GM12878 (cell line): ENCODE data around the gene TNFRSF1B. TPM values are rescaled to one million over a fixed set of nuclear protein-coding genes. Genes with fewer than 3 reads are reported as not detected.

Source experiments
- ATAC-seq: fragments of 200-7000 bp; cut with Tn5 transposase; 3 replicates; pipeline ENCODE4 v1.9.1; 2020; ENCODE audit warnings: mild to moderate bottlenecking, moderate library complexity
- BruUV-seq: library from RNA; stranded (reverse); fragments of 400-500 nt; replicated peaks from 2 replicates; lab custom pipeline; 2021; lab: Mats Ljungman, UMichigan
- CTCF ChIA-PET: fragments of 300-600 bp; sonication (Branson Sonifier 250); formaldehyde crosslinking; extraction: SDS; loops from one replicate; lab custom pipeline; 2021; ENCODE audit warnings: inconsistent platforms; lab: Yijun Ruan, JAX
- POLR2A ChIA-PET: fragments of 350-600 bp; formaldehyde crosslinking; extraction: SDS; loops from one replicate; lab custom pipeline; 2021; ENCODE audit warnings: inconsistent platforms; lab: Charles Lee
- RAD21 ChIA-PET: fragments of 300-600 bp; sonication (Branson Sonifier 250); formaldehyde crosslinking; loops from one replicate; lab custom pipeline; 2023; ENCODE audit warnings: antibody characterized with exemption; ENCODE audit not compliant: unreplicated experiment; lab: Charles Lee
- SMC1A ChIA-PET: fragments of 300-600 bp; sonication (Branson Sonifier 250); formaldehyde crosslinking; loops from one replicate; lab custom pipeline; 2023; ENCODE audit not compliant: unreplicated experiment, uncharacterized antibody; lab: Charles Lee
- DNase-seq: peaks from one replicate; pipeline ENCODE4 v3.0.0-alpha.2; 2011; ENCODE audit warnings: low read depth, low spot score
- FAIRE-seq: peaks from 3 replicates; lab custom pipeline; 2011; peaks lifted over from hg19 to GRCh38; lab: Jason Lieb, UNC
- H2AFZ ChIP-seq: 2 replicates; pipeline ENCODE4 v1.6.0; 2011; ENCODE audit warnings: low read depth, low read length, control low read depth; ENCODE audit not compliant: control insufficient read depth
- H3K27ac ChIP-seq: 2 replicates; pipeline ENCODE4 v1.5.1; 2011; ENCODE audit warnings: control low read depth; ENCODE audit not compliant: control insufficient read depth, insufficient read depth
- H3K27me3 ChIP-seq, 2 experiments: replicated peaks in 1 of 2; 2 replicates each; pipeline versions ENCODE4 v1.6.0 to v1.6.1; 2011; ENCODE audit warnings: low read length in 1 of 2; ENCODE audit not compliant: control insufficient read depth in 2 of 2, insufficient read depth in 2 of 2
- H3K36me3 ChIP-seq, 2 experiments: 2 replicates each; pipeline ENCODE4 v1.5.1; 2011; ENCODE audit warnings: low read length in 1 of 2; ENCODE audit not compliant: control insufficient read depth in 2 of 2, insufficient read depth in 2 of 2
- H3K4me1 ChIP-seq: 2 replicates; pipeline ENCODE4 v1.6.1; 2011; ENCODE audit warnings: mild to moderate bottlenecking, low read length, moderate library complexity, mixed read lengths; ENCODE audit not compliant: control insufficient read depth, insufficient read depth
- H3K4me2 ChIP-seq: 2 replicates; pipeline ENCODE4 v1.6.0; 2011; ENCODE audit warnings: control low read depth; ENCODE audit not compliant: control insufficient read depth, insufficient read depth
- H3K4me3 ChIP-seq: fragments of 200-600 bp; sonication (generic); 2 replicates; pipeline ENCODE4 v1.5.1; 2016
- H3K79me2 ChIP-seq: 2 replicates; pipeline ENCODE4 v1.6.0; 2011; ENCODE audit warnings: low read length; ENCODE audit not compliant: control insufficient read depth, insufficient read depth
- H3K9ac ChIP-seq: 2 replicates; pipeline ENCODE4 v1.8.0; 2011; ENCODE audit warnings: low read length, control low read depth, mixed read lengths; ENCODE audit not compliant: control insufficient read depth, insufficient read depth
- H3K9me3 ChIP-seq: replicated peaks from 3 replicates; pipeline ENCODE4 v1.5.1; 2011; ENCODE audit warnings: mild to moderate bottlenecking, low read length; ENCODE audit not compliant: control insufficient read depth, insufficient read depth
- H4K20me1 ChIP-seq: 2 replicates; pipeline ENCODE4 v1.6.0; 2011; ENCODE audit not compliant: control insufficient read depth, insufficient read depth
- ETV6 ChIP-seq, 2 experiments: fragments of 450-650 bp in 1 of 2; IDR thresholded peaks in 1 of 2; conservative IDR thresholded peaks in 1 of 2; 2 replicates each; pipeline ENCODE4 v1.6.1; 2014; ENCODE audit warnings: antibody characterized with exemption in 1 of 2, borderline replicate concordance in 1 of 2, low read depth in 1 of 2, mild to moderate bottlenecking in 1 of 2, moderate library complexity in 1 of 2
- RCOR1 ChIP-seq: conservative IDR thresholded peaks from 2 replicates; pipeline ENCODE4 v1.6.1; 2012; ENCODE audit warnings: low read depth, low read length, improper control_type of control experiment
- SMARCA5 ChIP-seq: fragments of 450-650 bp; IDR thresholded peaks from 2 replicates; pipeline ENCODE4 v1.6.1; 2017; ENCODE audit warnings: mild to moderate bottlenecking
- SRF ChIP-seq, 2 experiments: IDR thresholded peaks; 2 replicates each; pipeline ENCODE4 v1.6.1; 2011; ENCODE audit warnings: low read depth in 2 of 2, low read length in 2 of 2, mild to moderate bottlenecking in 1 of 2, moderate library complexity in 1 of 2
- WGBS: methylation state at CpG from one replicate; pipeline ENCODE4 v1.1.6; 2016; ENCODE audit warnings: low lambda C conversion rate; ENCODE audit not compliant: insufficient replicate concordance, insufficient coverage; ENCODE audit errors: missing lambda C conversion rate; 5-methylcytosine and 5-hydroxymethylcytosine counted together
- in situ Hi-C: fragments of 300-500 bp; cut with MboI; formaldehyde crosslinking; loops from 9 replicates; pipeline ENCODE4 v1.14.3; 2018; ENCODE audit warnings: mixed read lengths
- intact Hi-C: fragments of 100-400 bp; cut with micrococcal nuclease; formaldehyde crosslinking; loops from one replicate; pipeline ENCODE4 v1.14.2; 2022; ENCODE audit not compliant: unreplicated experiment
- polyA plus RNA-seq, 11 experiments: library from polyadenylated mRNA; depleted of rRNA in 4 of 11; unstranded in 6 of 11; stranded (reverse) in 5 of 11; fragments of >200 nt; fragmentation: Nextera tagmentation in 4 of 11; fragmentation: Illumina TruSeq in 1 of 11; extraction: Ambion mirVana in 4 of 11; extraction: Trizol in 1 of 11; gene quantifications; 1 replicate in 1 of 11; 2 replicates in 10 of 11; pipeline versions ENCODE4 v1.2.1 to v1.2.3, GENCODE V29; 2011 to 2016; ENCODE audit warnings: inconsistent platforms in 2 of 11, missing spikeins in 2 of 11, low read depth in 1 of 11
- total RNA-seq, 4 experiments: library from RNA; depleted of rRNA in 3 of 4; stranded (reverse); fragments of >200 nt in 3 of 4; fragmentation: Illumina TruSeq in 1 of 4; extraction: Trizol in 1 of 4; gene quantifications; 2 replicates each; pipeline versions ENCODE4 v1.2.1 to v1.2.3, GENCODE V29; 2013 to 2021
- TF ChIP-seq, protein P1 (sequence below): fragments of 450-650 bp; IDR thresholded peaks from 2 replicates; pipeline ENCODE4 v1.6.1; 2017; ENCODE audit warnings: mild to moderate bottlenecking
- TF ChIP-seq, protein P2 (sequence below): fragments of 450-650 bp; IDR thresholded peaks from 2 replicates; pipeline ENCODE4 v1.6.1; 2016; ENCODE audit warnings: mild to moderate bottlenecking, moderate library complexity, borderline replicate concordance

The TNFRSF1B gene
- total and polyA plus RNA-seq, 10 of the 15 experiments (the other 5 are each of a cell fraction or from before 2014, with no cell fraction given): 10.1 to 87.2 (median 37.3) TPM

DNA sequence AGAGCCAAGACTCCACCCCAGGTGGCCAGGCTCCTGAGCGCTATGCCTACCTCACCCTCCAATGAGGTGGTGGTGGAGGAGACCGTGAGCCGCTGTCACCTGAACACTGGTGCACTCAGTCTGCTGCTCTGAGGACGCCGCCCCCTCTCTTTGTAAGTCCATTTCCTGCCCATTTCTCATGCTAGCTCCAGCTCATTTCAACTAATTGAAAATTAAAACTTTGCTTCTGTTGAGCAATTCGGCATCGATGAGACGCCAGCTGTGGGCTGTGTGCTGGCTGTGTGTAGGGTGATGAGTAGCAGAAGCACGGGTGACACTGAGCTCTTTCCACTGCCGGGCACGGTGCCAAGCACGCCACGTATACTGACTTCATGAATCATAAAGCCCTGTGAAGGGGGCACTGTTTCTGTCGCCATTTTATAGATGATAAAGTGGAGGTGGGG is 11.2 kb downstream of the TNFRSF1B start:
- DNase-seq (no peak), FAIRE-seq (no peak), ATAC-seq (no peak)
- peaks cover 52% of the 10 kb centered on the region for H3K4me1 ChIP-seq
- peaks cover 9% of the 10 kb centered on the region; the same call in 1 of the 2 replicates for H4K20me1 ChIP-seq
- no peak overlapping the region for H2AFZ ChIP-seq
- H3K9ac ChIP-seq: no peak overlapping the region
- 88% methylated on average over 14 of the region's 14 CpGs for WGBS
- SMC1A ChIA-PET: interaction anchor here (1.0 to 20.8 kb wide), 3 partner anchors 10 to 53 kb away, joined by 3 to 347 read pairs (median 4); no protein-coding TSS in a partner anchor
- H3K4me2 ChIP-seq: peak overlapping the region; percentile 71; the same call in 1 of the 2 replicates
- intact Hi-C loops: no loop called here
- RAD21 ChIA-PET: interaction anchor here (0.6 to 1.5 kb wide), 3 partner anchors 17 to 21 kb away, joined by 3 to 4 read pairs (median 3); no protein-coding TSS in a partner anchor
- no peak for TF ChIP-seq RCOR1
- TF ChIP-seq, protein P1, sequence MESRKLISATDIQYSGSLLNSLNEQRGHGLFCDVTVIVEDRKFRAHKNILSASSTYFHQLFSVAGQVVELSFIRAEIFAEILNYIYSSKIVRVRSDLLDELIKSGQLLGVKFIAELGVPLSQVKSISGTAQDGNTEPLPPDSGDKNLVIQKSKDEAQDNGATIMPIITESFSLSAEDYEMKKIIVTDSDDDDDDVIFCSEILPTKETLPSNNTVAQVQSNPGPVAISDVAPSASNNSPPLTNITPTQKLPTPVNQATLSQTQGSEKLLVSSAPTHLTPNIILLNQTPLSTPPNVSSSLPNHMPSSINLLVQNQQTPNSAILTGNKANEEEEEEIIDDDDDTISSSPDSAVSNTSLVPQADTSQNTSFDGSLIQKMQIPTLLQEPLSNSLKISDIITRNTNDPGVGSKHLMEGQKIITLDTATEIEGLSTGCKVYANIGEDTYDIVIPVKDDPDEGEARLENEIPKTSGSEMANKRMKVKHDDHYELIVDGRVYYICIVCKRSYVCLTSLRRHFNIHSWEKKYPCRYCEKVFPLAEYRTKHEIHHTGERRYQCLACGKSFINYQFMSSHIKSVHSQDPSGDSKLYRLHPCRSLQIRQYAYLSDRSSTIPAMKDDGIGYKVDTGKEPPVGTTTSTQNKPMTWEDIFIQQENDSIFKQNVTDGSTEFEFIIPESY: peak; percentile 56; the same call in 1 of the 2 replicates
- TF ChIP-seq, protein P2, sequence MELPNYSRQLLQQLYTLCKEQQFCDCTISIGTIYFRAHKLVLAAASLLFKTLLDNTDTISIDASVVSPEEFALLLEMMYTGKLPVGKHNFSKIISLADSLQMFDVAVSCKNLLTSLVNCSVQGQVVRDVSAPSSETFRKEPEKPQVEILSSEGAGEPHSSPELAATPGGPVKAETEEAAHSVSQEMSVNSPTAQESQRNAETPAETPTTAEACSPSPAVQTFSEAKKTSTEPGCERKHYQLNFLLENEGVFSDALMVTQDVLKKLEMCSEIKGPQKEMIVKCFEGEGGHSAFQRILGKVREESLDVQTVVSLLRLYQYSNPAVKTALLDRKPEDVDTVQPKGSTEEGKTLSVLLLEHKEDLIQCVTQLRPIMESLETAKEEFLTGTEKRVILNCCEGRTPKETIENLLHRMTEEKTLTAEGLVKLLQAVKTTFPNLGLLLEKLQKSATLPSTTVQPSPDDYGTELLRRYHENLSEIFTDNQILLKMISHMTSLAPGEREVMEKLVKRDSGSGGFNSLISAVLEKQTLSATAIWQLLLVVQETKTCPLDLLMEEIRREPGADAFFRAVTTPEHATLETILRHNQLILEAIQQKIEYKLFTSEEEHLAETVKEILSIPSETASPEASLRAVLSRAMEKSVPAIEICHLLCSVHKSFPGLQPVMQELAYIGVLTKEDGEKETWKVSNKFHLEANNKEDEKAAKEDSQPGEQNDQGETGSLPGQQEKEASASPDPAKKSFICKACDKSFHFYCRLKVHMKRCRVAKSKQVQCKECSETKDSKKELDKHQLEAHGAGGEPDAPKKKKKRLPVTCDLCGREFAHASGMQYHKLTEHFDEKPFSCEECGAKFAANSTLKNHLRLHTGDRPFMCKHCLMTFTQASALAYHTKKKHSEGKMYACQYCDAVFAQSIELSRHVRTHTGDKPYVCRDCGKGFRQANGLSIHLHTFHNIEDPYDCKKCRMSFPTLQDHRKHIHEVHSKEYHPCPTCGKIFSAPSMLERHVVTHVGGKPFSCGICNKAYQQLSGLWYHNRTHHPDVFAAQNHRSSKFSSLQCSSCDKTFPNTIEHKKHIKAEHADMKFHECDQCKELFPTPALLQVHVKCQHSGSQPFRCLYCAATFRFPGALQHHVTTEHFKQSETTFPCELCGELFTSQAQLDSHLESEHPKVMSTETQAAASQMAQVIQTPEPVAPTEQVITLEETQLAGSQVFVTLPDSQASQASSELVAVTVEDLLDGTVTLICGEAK: no peak
- no peak for TF ChIP-seq ETV6 (conservative IDR thresholded peaks at IDR 0.05 in 1 of 2, IDR thresholded peaks at IDR 0.05 in 1 of 2; ENCODE audit: borderline replicate concordance in 1 of 2, low read depth in 1 of 2)
- no peak for TF ChIP-seq SRF (IDR thresholded peaks at IDR 0.05; ENCODE audit: low read depth in 2 of 2, low read length in 2 of 2)
- no peak for TF ChIP-seq SMARCA5
- CTCF ChIA-PET: interaction anchor here (0.6 to 3.4 kb wide), 4 partner anchors 8 to 63 kb away, joined by 3 to 15 read pairs (median 4); no protein-coding TSS in a partner anchor
- in situ Hi-C loops: no loop called here
- H3K4me3 ChIP-seq: no peak overlapping the region
- BruUV-seq: no TSS peak
- H3K27ac ChIP-seq: no peak overlapping the region
- peaks cover 10 to 15% of the 10 kb centered on the region in 2 experiments for H3K36me3 ChIP-seq
- H3K79me2 ChIP-seq: peaks cover 58% of the 10 kb centered on the region
- POLR2A ChIA-PET: interaction anchor here (0.6 to 1.7 kb wide), 3 partner anchors 9 to 18 kb away, joined by 3 to 5 read pairs (median 4); no protein-coding TSS in a partner anchor
- no peaks in the 10 kb centered on the region for H3K27me3 ChIP-seq
- no peaks in the 10 kb centered on the region for H3K9me3 ChIP-seq
